Chondrocyte (in vitro differentiated cells): ENCODE measurements around the gene TXNDC12. TPM values are rescaled to one million over a fixed set of nuclear protein-coding genes. Genes with fewer than 3 reads are reported as not detected.

Experiments used
- DNase-seq: peaks from one replicate; pipeline ENCODE4 v3.0.0; 2021; ENCODE audit warnings: mixed read lengths, low spot score
- H3K27ac Mint-ChIP-seq: one replicate; pipeline ENCODE4 v1.8.0; 2021; ENCODE audit warnings: mild to moderate bottlenecking, moderate library complexity, mixed read lengths; ENCODE audit not compliant: unreplicated experiment
- H3K27me3 Mint-ChIP-seq: 2 replicates; pipeline ENCODE4 v1.8.0; 2021; ENCODE audit warnings: low read depth, mixed read lengths
- H3K36me3 Mint-ChIP-seq: 2 replicates; pipeline ENCODE4 v1.8.0; 2021; ENCODE audit warnings: low read depth, mixed read lengths
- H3K4me1 Mint-ChIP-seq: 2 replicates; pipeline ENCODE4 v1.8.0; 2021; ENCODE audit warnings: low read depth, mild to moderate bottlenecking, mixed read lengths
- H3K4me3 Mint-ChIP-seq: one replicate; pipeline ENCODE4 v1.8.0; 2021; ENCODE audit warnings: mild to moderate bottlenecking, moderate library complexity, mixed read lengths; ENCODE audit not compliant: unreplicated experiment
- H3K9me3 Mint-ChIP-seq: 2 replicates; pipeline ENCODE4 v1.8.0; 2021; ENCODE audit warnings: low read depth, mixed read lengths
- total RNA-seq: library from RNA; stranded (reverse); gene quantifications from 3 replicates; pipeline ENCODE4 v1.2.1, GENCODE V29; 2021
- TF ChIP-seq, protein P1 (sequence below): fragments of 200-600 bp; sonication (generic); IDR thresholded peaks from 2 replicates; pipeline ENCODE4 v1.5.0; 2021; ENCODE audit warnings: antibody characterized with exemption, mild to moderate bottlenecking, moderate library complexity

The TXNDC12 gene
- total RNA-seq, 1 donor from 2014 or later = 54.8 TPM

DNA sequence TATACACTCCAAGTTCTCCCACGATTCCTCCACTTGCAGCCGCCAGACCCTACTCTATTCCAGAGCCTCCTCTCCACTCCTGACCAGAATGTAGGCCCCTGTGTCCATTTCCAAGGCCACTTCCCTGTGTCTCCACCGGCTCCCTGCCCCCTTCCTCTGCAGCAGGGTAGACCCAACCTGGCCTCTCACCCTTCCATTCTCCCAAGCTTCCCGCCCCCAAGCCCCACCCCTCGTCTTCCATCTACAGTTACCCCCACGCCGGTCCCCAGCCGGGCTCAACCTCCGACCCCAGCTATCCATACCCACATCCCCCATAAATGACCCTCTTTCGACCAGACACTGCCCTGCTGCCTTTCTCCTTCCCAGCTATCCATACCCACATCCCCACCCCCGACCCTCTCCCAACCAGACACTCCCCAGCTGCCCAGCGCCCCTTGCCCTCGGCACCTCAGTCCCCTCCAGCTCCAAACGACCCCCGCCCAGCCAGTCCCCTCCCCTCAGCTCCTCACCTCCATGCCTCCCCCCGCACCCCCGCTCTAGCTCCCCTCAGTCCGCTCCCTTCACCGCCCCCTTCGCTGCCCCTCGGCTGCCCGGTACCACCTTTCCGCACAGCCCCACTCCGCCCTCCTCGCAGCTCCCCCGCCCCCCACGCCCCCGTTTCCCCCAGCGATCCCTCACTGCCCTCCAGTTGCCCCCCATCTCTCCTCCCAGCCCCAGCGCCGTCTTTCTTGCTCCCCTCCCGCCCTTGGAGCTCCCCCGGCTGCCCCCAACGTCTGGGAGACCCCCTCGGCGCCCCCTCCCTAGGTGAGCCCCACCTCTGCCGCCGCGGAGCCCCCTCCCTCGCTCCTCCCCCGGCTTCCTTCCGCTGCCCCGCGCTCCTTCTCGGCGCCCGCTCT lies 65.2 kb downstream of the TXNDC12 start:
- H3K27ac Mint-ChIP-seq = no peak overlapping the region
- no peaks in the 10 kb centered on the region for H3K9me3 Mint-ChIP-seq
- peaks cover 17% of the 10 kb centered on the region for H3K4me1 Mint-ChIP-seq
- H3K36me3 Mint-ChIP-seq = no peaks in the 10 kb centered on the region
- TF ChIP-seq, protein P1, sequence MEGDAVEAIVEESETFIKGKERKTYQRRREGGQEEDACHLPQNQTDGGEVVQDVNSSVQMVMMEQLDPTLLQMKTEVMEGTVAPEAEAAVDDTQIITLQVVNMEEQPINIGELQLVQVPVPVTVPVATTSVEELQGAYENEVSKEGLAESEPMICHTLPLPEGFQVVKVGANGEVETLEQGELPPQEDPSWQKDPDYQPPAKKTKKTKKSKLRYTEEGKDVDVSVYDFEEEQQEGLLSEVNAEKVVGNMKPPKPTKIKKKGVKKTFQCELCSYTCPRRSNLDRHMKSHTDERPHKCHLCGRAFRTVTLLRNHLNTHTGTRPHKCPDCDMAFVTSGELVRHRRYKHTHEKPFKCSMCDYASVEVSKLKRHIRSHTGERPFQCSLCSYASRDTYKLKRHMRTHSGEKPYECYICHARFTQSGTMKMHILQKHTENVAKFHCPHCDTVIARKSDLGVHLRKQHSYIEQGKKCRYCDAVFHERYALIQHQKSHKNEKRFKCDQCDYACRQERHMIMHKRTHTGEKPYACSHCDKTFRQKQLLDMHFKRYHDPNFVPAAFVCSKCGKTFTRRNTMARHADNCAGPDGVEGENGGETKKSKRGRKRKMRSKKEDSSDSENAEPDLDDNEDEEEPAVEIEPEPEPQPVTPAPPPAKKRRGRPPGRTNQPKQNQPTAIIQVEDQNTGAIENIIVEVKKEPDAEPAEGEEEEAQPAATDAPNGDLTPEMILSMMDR = no peak
- peak; percentile 85 for DNase-seq
- H3K27me3 Mint-ChIP-seq = peaks cover 2% of the 10 kb centered on the region
- peak overlapping the region; percentile 70 for H3K4me3 Mint-ChIP-seq

DNA sequence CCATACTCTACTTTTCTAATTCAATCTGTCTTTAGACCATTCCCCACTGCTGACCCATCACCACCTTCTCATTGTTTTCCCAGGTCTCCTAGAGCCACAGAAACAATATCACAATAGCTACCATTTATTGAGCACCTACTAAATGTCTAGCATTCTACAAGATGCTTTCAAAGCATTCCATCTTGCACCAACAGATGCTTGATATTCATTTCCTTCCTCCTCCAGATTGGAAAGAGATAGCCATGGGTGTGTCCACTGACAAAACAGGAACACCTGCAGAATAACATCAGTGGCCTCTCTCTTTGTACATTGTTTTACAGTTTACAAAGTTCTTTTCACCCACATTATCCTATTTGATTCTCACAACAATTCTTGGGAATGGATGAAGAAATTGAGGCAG lies 66.7 kb downstream of the TXNDC12 start:
- Mint-ChIP-seq H3K4me1 (peaks cover 17% of the 10 kb centered on the region), H3K27me3 (peaks cover 2% of the 10 kb centered on the region), H3K36me3 (no peaks in the 10 kb centered on the region), H3K4me3 (no peak overlapping the region), H3K27ac (no peak overlapping the region), H3K9me3 (no peaks in the 10 kb centered on the region)
- DNase-seq = no peak
- TF ChIP-seq, protein P1 = no peak

DNA sequence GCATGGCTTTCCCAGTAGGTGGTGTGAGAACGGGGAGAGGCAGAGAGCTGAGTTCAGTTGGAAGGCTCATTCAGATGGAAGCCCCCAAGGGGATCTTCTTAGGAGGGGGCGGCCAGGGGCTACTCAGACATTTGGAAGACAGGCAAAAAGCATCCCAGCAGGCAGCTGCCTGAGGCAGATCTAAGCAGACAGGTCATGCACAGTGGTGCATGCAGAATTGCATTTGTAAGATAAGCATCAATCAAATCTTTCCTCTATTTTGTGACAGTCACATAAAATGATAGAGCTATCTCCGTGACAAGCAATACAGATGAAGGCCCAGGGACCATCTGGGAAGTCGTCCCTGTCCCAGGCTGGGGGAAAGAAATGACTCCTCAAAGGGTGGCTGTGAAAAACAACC lies 68.3 kb downstream of the TXNDC12 start:
- peaks cover 17% of the 10 kb centered on the region for H3K4me1 Mint-ChIP-seq
- no peaks in the 10 kb centered on the region for H3K36me3 Mint-ChIP-seq
- H3K9me3 Mint-ChIP-seq = no peaks in the 10 kb centered on the region
- H3K27me3 Mint-ChIP-seq = no peaks in the 10 kb centered on the region
- DNase-seq = peak; percentile 19
- H3K27ac Mint-ChIP-seq = peak overlapping the region; percentile 69
- TF ChIP-seq, protein P1 = no peak
- no peak overlapping the region for H3K4me3 Mint-ChIP-seq

DNA sequence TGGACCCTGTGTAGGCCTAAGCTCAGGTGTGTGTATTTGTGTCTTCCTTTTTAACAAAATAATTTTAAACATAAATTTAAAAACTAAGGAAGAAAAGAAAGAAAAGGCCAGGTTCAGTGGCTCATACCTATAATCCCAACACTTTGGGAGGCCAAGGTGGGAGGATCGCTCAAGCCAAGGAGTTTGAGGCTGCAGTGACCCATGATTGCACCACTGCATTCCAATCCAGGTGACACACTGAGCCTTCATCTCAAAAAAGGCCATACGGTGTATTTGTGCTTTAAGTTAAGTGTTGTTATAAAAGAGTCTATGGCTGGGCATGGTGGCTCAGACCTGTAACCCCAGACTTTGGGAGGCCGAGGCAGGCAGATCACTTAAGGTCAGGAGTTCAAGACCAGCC lies 72.8 kb downstream of the TXNDC12 start:
- Mint-ChIP-seq H3K27ac (no peak overlapping the region), H3K27me3 (no peaks in the 10 kb centered on the region), H3K4me3 (no peak overlapping the region), H3K4me1 (no peaks in the 10 kb centered on the region), H3K9me3 (no peaks in the 10 kb centered on the region), H3K36me3 (peaks cover 1% of the 10 kb centered on the region)
- no peak for DNase-seq
- TF ChIP-seq, protein P1 = no peak

DNA sequence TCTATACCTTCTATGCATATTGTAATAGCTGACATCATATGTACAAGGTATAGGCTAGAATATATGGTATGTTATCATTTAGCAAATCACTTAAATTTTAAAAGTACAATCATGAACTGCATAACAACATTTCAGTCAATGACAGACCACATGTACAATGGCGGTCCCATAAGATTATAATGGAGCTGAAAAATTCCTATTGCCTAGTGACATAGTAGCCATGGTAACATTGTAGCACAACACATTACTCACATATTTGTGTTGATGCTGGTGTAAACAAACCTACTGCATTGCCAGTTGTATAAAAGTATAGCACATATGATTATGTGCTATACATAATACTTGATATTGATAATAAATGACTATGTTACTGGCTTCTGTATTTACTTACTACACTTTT lies 73.4 kb downstream of the TXNDC12 start:
- H3K4me3 Mint-ChIP-seq = no peak overlapping the region
- H3K4me1 Mint-ChIP-seq = no peaks in the 10 kb centered on the region
- TF ChIP-seq, protein P1 = no peak
- H3K27me3 Mint-ChIP-seq = no peaks in the 10 kb centered on the region
- no peak for DNase-seq
- peaks cover 5% of the 10 kb centered on the region for H3K36me3 Mint-ChIP-seq
- no peak overlapping the region for H3K27ac Mint-ChIP-seq
- H3K9me3 Mint-ChIP-seq = no peaks in the 10 kb centered on the region
